GM13977 (cell line): Measurements from ENCODE around the gene TUBB6.

Source experiments
- DNase-seq: peaks from one replicate; pipeline ENCODE4 v3.0.0; 2012; ENCODE audit warnings: low spot score
- CTCF ChIP-seq: IDR thresholded peaks from 2 replicates; pipeline ENCODE4 v1.5.1; 2012; ENCODE audit warnings: mild to moderate bottlenecking, control low read depth; ENCODE audit not compliant: insufficient read depth; ENCODE audit errors: extremely low read depth, missing control alignments
- in situ Hi-C: fragments of 300-500 bp; cut with MboI; formaldehyde crosslinking; loops from one replicate; pipeline ENCODE4 v1.12.0; 2022; ENCODE audit warnings: low sequenced_read_pairs, low pct_unique_long_range_greater_than_20kb, mixed read lengths, inconsistent platforms; ENCODE audit not compliant: unreplicated experiment

TUBB6 gene

DNA sequence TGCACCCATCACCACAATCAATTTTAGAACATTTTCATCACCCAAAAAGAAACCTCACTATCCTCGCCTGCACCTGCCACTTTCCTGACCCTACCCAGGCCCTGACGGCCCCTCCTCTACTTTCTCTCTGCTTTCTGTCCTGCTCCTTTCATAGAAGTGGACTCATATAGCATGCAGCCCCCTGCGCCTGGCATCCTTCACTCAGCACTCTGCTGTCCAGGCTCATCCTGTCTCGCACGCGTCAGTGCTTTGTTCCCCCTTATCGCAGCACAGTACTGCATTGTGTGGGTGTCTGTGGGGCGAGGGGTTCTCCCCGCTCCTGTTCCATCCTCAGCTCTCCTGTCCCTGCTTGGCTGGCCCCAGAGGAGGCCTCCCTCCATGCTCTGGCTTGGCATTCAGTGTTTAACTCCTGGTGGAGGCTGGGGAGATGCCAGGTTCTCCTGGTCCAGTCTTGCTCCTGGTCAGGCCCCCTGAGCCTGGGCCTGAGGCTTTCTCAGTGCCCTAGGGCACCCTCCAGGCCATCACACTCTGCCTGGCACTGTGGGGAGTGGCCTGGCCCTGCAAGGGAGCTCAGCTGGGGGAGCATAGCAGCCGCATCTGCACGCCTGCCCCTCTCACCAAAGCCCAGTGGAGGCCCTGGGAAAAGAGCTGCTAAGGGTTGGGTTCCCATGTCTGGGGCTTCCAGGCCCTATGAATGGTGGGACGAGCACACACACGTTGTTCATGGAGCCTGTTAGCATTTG is 6.6 kb upstream of the TUBB6 start:
- no peak for TF ChIP-seq CTCF
- in situ Hi-C loops = no loop called here
- DNase-seq = no peak

DNA sequence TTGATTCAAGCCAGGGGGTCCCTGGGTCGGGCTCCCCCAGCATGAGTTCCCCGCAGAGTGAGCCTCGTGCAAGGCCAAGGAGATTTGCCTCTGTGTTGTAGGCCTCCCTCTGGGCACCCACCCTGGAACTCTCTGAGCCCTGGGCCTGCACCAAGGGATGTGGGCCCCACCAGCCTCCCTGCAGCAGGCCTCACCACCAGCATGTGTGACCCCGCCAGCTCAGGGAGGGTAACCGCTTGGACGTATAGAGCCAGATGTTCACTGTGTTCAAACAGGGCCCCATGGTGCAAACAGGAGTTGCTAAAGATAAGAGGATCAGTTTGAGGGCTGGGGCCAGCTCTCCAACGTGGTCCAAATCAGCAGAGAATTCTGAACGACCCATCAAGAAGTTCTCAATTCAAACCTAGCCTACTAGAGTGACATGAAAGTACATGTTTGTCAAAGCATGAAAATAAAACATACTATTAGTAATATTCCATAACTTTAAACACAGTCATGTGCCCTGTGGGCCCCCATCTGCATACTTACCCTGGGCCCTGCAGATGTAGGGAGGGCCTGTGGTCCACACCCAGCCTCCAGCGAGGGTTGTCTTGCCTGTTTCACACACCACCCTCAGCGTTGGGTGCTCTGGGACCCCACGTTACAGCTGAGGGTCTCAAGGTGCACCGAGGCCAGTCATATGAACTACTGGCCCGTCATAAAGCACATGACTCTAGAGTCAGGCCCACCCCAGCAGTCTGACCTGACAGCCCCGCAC is 5.5 kb upstream of the TUBB6 start:
- in situ Hi-C loops = no loop called here
- no peak for DNase-seq
- TF ChIP-seq CTCF = no peak

- DNase-seq = no peak
- TF ChIP-seq CTCF = no peak
- in situ Hi-C loops = no loop called here
Observed at GRCh38 chr18:12304351-12305210, 3.5 kb upstream of the TUBB6 start.

GRCh38 chr18:12305211-12305610 is 2.8 kb upstream of the TUBB6 start:
- TF ChIP-seq CTCF = no peak
- DNase-seq = no peak
- in situ Hi-C loops = no loop called here

DNA sequence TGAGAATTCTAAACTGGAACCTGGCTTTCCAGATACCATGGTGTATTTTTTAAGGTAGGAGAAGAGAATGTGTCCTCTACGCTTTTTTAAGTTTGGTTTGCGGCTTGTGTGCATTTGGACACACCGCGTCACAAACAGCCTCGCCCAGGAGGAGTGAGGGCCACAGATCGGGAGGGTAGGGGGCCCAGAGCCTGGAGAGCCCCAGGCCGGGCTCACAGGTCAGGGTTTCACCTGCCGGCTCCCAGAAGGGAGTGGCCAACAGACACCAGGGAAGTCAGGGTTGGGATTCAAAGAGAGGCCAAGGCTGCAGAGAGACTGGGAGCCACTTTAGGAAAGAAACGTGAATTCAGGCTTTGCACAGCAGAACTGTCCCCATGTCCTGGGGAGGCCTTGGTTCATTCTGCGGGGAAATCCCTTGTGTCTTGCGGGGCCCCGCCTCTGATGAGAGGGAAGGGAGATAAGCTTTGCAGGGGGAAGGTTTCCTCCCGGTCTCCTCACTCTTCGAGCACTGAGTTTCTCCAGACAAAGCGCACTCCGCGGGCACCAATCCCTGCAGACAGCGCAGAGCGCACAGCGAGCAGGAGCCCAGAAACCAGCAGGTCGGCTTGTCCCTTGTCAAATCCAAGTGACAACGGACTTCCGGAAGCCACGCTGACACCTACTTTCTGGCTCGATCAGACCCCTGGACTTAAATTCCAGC is 2.0 kb upstream of the TUBB6 start:
- no peak for TF ChIP-seq CTCF
- DNase-seq = no peak
- in situ Hi-C loops = no loop called here
